Activated naive CD8-positive, alpha-beta T cell treated with anti-CD3 and anti-CD28 coated beads, Interleukin-2, amount 10 ng/mL, durations not matched to agents 7 days and 5 days (primary cell): ENCODE data around the gene NEDD4. TPM values are rescaled to one million over a fixed set of nuclear protein-coding genes. Genes with fewer than 3 reads are reported as not detected.
"Not testable (repeated sequence)": the region's sequence is repeated elsewhere in the genome, so short reads cannot be mapped to it uniquely, and the experiment has no call there.

ENCODE experiments used
- ATAC-seq: fragments of 150-1000 bp; cut with Tn5 transposase; one replicate; pipeline ENCODE4 v1.10.0; 2021; ENCODE audit warnings: low read depth, moderate library complexity
- POLR2A ChIA-PET: fragments of 350-600 bp; sonication (Branson Sonifier 250); formaldehyde crosslinking; loops from one replicate; lab custom pipeline; 2021; ENCODE audit warnings: antibody characterized with exemption; lab: Charles Lee
- DNase-seq: peaks from one replicate; pipeline ENCODE4 v3.0.0; 2021
- H3K27ac Mint-ChIP-seq: one replicate; pipeline ENCODE4 v1.8.0; 2022; ENCODE audit warnings: mild to moderate bottlenecking, mixed read lengths
- H3K27me3 Mint-ChIP-seq: one replicate; pipeline ENCODE4 v1.8.0; 2022; ENCODE audit warnings: mild to moderate bottlenecking, moderate library complexity, mixed read lengths
- H3K36me3 Mint-ChIP-seq: one replicate; pipeline ENCODE4 v1.8.0; 2021; ENCODE audit warnings: mild to moderate bottlenecking, mixed read lengths
- H3K4me1 Mint-ChIP-seq: one replicate; pipeline ENCODE4 v1.8.0; 2021; ENCODE audit warnings: mixed read lengths
- H3K4me3 Mint-ChIP-seq: one replicate; pipeline ENCODE4 v1.8.0; 2022; ENCODE audit warnings: mild to moderate bottlenecking, moderate library complexity, mixed read lengths
- H3K9me3 Mint-ChIP-seq: one replicate; pipeline ENCODE4 v1.8.0; 2021; ENCODE audit warnings: mixed read lengths
- total RNA-seq, 2 experiments: library from RNA; stranded (reverse); gene quantifications; one replicate each; pipeline ENCODE4 v1.2.3, GENCODE V29; 2021

The NEDD4 gene
- total RNA-seq, 2 experiments from 2014 or later: 5.1 to 6.6 TPM

DNA sequence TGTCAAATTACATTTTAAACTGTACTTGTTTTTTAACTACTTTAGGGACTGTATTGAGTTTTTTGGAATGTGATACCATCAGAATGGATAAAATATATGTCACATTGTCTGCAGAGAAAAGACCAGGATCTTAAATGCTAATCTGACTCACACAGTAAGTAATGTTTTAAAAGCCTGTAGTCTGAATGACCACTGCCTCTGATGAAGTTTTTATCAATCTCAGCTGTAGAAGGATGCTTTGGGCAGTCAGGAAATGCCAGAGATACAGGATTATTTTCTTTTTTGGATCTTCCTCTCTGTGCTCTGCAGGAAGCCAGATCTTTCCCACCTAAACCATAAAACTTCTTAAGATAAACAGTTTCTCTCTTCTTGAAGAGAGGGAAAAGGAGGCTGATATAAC lies 177.4 kb downstream of the NEDD4 start:
- POLR2A ChIA-PET: no interaction called here
- H3K36me3 Mint-ChIP-seq: no peaks in the 10 kb centered on the region
- H3K27me3 Mint-ChIP-seq: no peaks in the 10 kb centered on the region
- H3K4me1 Mint-ChIP-seq: no peaks in the 10 kb centered on the region
- H3K9me3 Mint-ChIP-seq: no peaks in the 10 kb centered on the region
- H3K4me3 Mint-ChIP-seq: no peak overlapping the region
- H3K27ac Mint-ChIP-seq: no peak overlapping the region
- DNase-seq: no peak
- ATAC-seq: no peak

DNA sequence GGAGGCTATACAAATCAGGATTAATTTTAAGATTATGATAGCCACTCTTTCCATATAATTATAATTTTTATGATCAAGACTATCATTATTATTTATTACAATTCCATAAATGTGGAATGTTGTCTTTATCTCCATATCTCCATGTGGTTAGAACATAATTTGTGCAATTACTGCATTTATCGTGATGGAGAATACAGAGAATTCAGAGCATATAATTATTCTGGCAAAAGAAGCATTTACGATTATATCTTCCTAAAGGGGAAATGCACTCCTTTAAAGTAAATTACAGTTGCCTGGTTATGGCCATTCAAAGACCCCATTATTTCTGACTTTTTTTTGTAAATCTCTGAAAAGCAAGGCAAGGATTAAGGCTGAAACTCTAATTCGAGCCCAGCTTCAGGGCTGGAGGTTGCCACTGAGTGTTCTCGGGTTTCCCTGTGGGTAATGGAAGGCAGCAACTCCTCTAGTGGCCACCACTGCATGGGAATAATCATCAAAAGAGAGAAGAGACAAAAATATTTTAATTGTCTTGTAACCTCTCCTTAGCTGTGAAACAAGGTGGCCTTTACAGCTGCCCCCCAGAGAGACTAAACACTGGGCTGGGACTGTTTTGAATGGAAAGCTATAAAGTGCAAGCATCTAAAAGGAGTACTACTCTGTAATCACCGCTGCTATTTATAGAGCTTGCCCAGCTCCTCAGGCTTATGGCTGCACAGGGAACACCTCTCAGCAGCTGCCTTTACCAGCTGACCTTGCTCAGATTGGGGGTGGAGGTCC lies 190.6 kb downstream of the NEDD4 start:
- H3K4me1 Mint-ChIP-seq: no peaks in the 10 kb centered on the region
- H3K4me3 Mint-ChIP-seq: no peak overlapping the region
- H3K27ac Mint-ChIP-seq: no peak overlapping the region
- ATAC-seq: no peak
- H3K36me3 Mint-ChIP-seq: no peaks in the 10 kb centered on the region
- peaks cover 22% of the 10 kb centered on the region for H3K27me3 Mint-ChIP-seq
- POLR2A ChIA-PET: interaction anchor here (0.5 kb wide), 1 partner anchor 279 kb away, joined by 6 read pairs; no protein-coding TSS in a partner anchor
- H3K9me3 Mint-ChIP-seq: peaks cover 1% of the 10 kb centered on the region
- no peak for DNase-seq

DNA sequence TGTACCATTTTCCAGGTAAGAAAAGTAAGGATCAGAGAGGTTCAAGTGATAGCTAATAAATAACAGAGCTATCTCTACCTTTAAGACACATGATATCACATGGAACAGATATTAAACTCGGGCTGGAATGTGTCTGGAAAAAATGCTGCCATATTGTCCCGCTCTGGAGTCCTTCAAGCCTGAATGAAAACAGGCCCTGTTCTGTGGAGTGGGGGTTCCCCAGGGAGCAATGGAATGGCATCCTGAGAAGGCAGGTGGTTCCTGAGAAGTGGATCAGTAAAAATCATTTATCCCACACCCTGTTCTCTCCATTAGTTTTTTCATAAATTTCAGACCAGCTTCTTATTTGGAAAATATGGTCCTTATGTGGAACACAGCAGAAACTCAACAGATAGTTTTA lies 193.2 kb downstream of the NEDD4 start:
- H3K27ac Mint-ChIP-seq: no peak overlapping the region
- no peaks in the 10 kb centered on the region for H3K4me1 Mint-ChIP-seq
- peaks cover 1% of the 10 kb centered on the region for H3K9me3 Mint-ChIP-seq
- no peak for ATAC-seq
- peaks cover 27% of the 10 kb centered on the region for H3K27me3 Mint-ChIP-seq
- no peak for DNase-seq
- POLR2A ChIA-PET: no interaction called here
- no peaks in the 10 kb centered on the region for H3K36me3 Mint-ChIP-seq
- no peak overlapping the region for H3K4me3 Mint-ChIP-seq

DNA sequence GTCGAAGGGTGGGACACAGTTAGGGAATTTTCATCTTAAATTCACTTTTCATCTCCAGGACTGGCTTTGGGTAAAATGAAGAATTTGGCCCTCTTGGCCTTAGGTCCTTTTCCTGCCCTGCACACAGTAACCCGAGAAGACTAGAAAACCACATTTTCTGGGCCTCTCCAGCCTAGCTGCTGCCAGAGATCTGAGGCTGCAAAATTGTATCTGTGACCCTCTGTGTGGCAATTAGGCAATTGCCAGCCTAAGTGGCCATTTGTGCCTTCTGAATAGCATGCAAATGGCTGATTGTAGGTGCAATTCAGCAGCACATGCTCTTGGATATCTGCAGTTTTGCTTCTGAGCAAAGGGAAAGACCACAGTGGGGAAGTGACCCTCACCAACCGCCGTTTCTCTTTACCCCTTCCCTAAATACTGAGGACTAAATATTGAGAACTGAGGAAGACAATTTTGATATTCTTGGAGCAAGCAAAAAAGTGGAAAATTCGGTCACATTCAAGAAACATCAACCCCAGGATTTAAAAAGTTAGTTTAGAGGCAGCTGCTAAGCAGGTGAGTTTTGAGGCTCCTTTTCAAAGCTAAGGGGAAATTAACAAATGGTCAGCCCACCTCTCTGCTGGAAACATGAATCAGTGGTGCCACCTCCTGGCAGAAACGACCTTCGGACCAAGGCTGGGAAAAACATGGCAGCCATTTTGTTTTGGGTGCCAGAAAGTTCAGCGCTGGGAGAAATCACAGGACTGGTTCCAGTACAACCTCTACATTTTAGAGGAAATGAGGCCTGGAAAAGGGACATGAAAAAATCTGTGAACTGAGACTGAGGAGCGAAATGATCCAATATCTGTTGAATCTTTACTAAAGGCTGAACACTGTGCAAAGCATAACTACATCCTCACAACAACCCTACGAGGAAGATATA lies 193.9 kb downstream of the NEDD4 start:
- no peak for ATAC-seq
- Mint-ChIP-seq H3K27ac (no peak overlapping the region), H3K9me3 (peaks cover 4% of the 10 kb centered on the region), H3K4me1 (no peaks in the 10 kb centered on the region), H3K4me3 (no peak overlapping the region), H3K27me3 (peaks cover 27% of the 10 kb centered on the region), H3K36me3 (no peaks in the 10 kb centered on the region)
- no peak for DNase-seq
- POLR2A ChIA-PET: no interaction called here

DNA sequence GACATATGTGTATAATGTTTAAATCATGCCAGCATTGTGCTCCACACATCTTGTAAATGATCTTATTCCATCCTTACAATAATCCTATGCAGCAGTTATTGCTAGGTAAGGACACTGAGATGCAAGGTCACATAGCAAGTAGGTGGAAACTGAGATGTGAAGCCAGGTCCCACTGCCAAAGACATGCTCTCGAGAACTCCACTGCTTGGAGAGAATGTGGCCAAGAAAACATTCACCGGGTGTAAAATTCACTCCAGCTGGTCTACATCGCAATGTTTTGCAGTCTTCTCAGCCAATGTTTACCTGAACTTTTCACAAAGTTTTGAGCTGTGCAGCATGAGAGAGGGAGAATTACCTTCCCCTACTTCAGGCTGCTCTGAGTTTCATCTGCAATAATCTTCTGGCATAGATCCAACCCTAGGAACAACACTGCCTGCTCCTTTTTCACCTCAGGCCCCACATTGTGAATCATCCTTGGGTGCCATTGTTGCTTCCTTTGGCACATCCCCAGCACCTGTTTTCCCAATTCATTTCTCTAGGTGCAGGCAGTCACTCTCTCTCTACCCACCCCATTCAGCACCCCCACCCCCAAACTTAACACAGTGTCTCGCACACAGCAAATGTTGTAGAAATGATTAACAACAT lies 197.0 kb downstream of the NEDD4 start:
- H3K27me3 Mint-ChIP-seq: peaks cover 24% of the 10 kb centered on the region
- ATAC-seq: no peak
- POLR2A ChIA-PET: no interaction called here
- no peak overlapping the region for H3K4me3 Mint-ChIP-seq
- DNase-seq: no peak
- no peaks in the 10 kb centered on the region for H3K4me1 Mint-ChIP-seq
- H3K36me3 Mint-ChIP-seq: no peaks in the 10 kb centered on the region
- H3K27ac Mint-ChIP-seq: no peak overlapping the region
- H3K9me3 Mint-ChIP-seq: peaks cover 10% of the 10 kb centered on the region

DNA sequence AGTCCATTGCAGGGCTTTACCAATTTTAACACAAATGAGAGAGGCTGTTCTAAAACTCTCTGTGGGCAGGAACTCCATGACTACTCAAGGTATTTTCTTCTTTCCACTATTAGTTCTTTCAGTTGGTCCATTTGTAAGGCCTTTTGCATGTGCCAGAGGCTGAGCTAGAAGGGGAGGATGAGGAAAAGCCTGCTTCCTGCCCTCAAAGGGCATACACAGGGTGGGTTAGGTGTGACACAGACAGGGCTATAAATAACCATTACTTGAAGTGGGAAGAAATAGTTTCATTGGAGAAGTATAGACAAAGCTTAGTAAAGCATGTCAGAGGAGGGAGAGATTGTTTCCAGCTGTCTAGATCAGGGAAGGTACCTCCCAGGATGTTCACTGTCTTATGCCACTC lies 198.4 kb downstream of the NEDD4 start:
- H3K36me3 Mint-ChIP-seq: no peaks in the 10 kb centered on the region
- POLR2A ChIA-PET: no interaction called here
- DNase-seq: no peak
- peaks cover 10% of the 10 kb centered on the region for H3K9me3 Mint-ChIP-seq
- no peak for ATAC-seq
- H3K4me3 Mint-ChIP-seq: no peak overlapping the region
- no peaks in the 10 kb centered on the region for H3K4me1 Mint-ChIP-seq
- H3K27me3 Mint-ChIP-seq: peaks cover 22% of the 10 kb centered on the region
- H3K27ac Mint-ChIP-seq: no peak overlapping the region

DNA sequence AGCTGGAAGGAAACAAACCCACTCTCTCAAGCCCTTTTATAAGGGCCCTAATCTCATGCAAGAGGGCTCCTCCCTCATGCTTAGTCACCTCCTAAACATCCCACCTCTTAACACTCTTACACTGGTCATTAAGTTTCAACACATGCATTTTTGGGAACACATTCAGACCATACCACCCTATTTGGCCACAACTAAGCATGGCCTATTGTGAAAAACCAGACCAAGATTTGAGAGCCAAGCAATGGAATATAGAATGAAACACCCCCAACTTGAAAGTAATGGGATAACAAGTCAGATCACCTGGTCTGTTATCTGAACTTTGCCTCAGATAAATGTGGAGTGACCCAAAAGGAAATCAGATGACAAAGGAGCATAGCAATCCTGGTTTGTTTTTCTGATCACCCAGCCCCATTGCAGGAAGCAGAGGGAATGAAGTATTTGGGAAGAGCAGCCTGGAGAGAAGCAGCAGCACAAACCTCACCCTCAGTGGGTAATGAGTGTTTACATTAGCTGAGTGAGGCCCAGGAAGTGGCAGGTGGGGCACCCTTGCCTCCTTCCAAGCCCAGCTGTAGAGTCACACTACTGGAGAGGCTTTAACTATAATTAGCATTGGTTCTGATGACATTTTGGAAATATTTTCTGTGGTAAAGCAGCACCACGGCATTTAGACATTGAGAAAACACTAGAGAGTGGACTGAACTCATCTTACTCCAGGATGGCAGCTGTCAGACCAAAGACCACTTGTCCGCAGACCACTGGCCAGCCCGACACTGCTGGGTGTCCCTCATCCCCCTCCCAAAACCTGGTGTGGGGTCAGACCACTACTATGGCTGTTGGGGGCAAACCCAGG lies 201.6 kb downstream of the NEDD4 start:
- peaks cover 10% of the 10 kb centered on the region for H3K9me3 Mint-ChIP-seq
- H3K36me3 Mint-ChIP-seq: no peaks in the 10 kb centered on the region
- ATAC-seq (no peak), DNase-seq (no peak)
- no peaks in the 10 kb centered on the region for H3K4me1 Mint-ChIP-seq
- no peak overlapping the region for H3K27ac Mint-ChIP-seq
- peaks cover 8% of the 10 kb centered on the region for H3K27me3 Mint-ChIP-seq
- no peak overlapping the region for H3K4me3 Mint-ChIP-seq
- POLR2A ChIA-PET: interaction anchor here (0.6 kb wide), 1 partner anchor 11 kb away, joined by 7 read pairs; no protein-coding TSS in a partner anchor

DNA sequence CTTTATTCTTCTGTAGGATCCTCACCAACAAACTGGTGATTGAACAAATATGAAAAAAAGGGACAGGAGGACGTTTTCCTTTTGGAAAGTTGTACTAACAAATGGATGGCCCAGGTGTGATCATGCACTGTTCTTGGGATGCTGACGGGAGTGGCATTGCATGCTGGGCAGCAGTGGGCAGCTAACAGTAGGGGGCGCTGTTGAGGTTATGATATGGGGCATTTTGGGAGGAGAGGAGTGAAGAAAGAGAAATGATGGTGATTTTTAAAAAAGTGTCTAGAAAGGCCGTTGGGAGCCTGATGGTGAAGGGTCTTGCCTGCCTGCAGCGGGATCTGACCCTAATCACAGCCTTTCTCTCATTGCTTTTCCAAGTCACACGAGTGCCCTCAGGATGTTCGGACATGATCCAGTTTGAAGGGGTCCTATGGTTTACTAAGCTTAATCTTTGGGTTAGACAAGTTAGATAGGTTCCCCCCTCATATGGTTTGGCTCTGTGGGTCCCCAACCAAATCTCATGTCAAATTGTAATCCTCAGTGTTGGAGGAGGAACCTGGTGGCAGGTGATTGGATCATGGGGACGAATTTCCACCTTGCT lies 204.2 kb downstream of the NEDD4 start:
- ATAC-seq (no peak), DNase-seq (peak; percentile 47)
- H3K27me3 Mint-ChIP-seq: peaks cover 3% of the 10 kb centered on the region
- H3K27ac Mint-ChIP-seq: no peak overlapping the region
- H3K4me1 Mint-ChIP-seq: no peaks in the 10 kb centered on the region
- no peak overlapping the region for H3K4me3 Mint-ChIP-seq
- no peaks in the 10 kb centered on the region for H3K36me3 Mint-ChIP-seq
- POLR2A ChIA-PET: no interaction called here
- peaks cover 4% of the 10 kb centered on the region for H3K9me3 Mint-ChIP-seq

DNA sequence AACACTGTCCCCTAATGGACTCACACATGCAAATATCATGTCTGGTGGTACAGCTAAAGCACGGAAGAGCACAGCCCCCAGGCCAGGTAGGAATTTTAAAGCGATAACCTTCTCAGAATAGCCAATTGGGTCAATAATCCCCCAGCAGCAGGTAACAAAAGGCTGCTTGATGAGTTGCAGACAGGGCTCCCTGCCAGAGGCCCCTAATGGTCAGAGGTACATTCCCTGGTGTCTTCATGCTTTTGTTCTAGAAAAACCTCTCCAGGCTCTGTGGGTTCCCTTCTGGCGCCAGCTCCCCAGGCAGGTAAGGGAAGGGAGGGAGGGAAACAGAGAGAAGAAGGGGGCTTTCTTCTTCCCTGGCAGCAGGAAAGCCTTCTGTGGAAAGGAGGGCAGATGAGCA lies 207.1 kb downstream of the NEDD4 start:
- DNase-seq (no peak), ATAC-seq (no peak)
- no peak overlapping the region for H3K4me3 Mint-ChIP-seq
- POLR2A ChIA-PET: no interaction called here
- H3K4me1 Mint-ChIP-seq: no peaks in the 10 kb centered on the region
- H3K36me3 Mint-ChIP-seq: no peaks in the 10 kb centered on the region
- H3K27ac Mint-ChIP-seq: no peak overlapping the region
- peaks cover 7% of the 10 kb centered on the region for H3K27me3 Mint-ChIP-seq
- no peaks in the 10 kb centered on the region for H3K9me3 Mint-ChIP-seq

DNA sequence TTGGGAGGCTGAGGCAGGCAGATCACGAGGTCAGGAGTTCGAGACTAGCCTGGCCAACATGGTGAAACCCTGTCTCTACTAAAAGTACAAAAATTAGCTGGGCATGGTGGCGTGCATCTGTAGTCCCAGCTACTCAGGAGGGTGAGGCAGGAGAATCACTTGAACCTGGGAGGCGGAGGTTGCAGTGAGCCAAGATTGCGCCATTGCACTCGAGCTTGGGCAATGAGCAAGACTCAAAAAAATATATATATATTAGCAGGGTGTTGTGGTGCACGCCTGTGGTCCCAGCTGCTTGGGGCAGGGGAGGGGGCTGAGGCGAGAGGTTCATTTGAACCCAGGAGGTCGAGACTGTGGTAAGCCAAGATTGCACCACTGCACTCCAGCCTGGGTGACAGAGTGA lies 207.8 kb downstream of the NEDD4 start:
- POLR2A ChIA-PET, H3K4me1 Mint-ChIP-seq, H3K27ac Mint-ChIP-seq, H3K4me3 Mint-ChIP-seq, H3K9me3 Mint-ChIP-seq, DNase-seq, ATAC-seq, H3K36me3 Mint-ChIP-seq, H3K27me3 Mint-ChIP-seq: not testable (repeated sequence)

DNA sequence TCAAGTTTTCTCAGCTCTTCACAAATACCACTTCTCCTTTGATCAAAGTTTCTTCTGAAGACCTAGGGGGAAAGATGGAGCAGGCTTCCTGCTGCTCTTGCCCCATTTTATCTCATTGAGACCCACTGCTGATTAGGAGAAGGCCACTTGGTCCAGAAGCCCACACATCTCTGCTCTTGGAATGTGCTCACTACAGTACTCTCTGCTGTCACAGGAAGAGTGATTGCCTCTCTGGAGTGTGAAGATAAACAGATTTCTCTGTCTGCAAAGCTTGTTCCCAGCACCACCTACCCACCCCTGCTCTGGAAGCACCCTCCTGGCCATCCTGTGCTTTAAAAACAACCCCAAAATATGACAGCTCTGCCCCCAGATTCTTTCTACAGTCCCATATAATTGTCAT lies 209.1 kb downstream of the NEDD4 start:
- ATAC-seq (no peak), DNase-seq (no peak)
- Mint-ChIP-seq H3K9me3 (no peaks in the 10 kb centered on the region), H3K4me1 (no peaks in the 10 kb centered on the region), H3K27me3 (peaks cover 9% of the 10 kb centered on the region), H3K4me3 (no peak overlapping the region), H3K36me3 (no peaks in the 10 kb centered on the region), H3K27ac (no peak overlapping the region)
- POLR2A ChIA-PET: no interaction called here

DNA sequence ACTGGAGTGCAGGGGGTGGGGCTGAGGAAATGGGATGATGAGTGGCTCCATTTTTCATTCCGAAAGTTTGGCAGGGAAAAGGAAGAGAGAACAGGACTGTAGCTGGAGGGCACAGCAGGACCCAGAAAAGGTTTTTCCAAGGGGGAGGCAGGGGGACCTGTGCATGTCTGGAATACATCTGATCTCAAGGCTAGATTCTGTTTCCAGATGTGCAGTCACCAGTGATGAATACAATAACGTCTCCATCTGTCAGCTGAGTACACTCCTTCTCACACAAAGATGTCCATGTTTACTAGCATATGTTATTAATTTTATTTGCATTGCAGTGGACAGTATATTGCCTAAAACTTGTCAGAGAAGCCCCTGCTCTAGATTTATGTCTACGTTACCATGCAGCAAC lies 210.5 kb downstream of the NEDD4 start:
- H3K27ac Mint-ChIP-seq: no peak overlapping the region
- H3K27me3 Mint-ChIP-seq: peaks cover 12% of the 10 kb centered on the region
- no peak overlapping the region for H3K4me3 Mint-ChIP-seq
- no peaks in the 10 kb centered on the region for H3K4me1 Mint-ChIP-seq
- H3K9me3 Mint-ChIP-seq: no peaks in the 10 kb centered on the region
- no peaks in the 10 kb centered on the region for H3K36me3 Mint-ChIP-seq
- POLR2A ChIA-PET: no interaction called here
- ATAC-seq: no peak
- DNase-seq: no peak
